IMR-90 (cell line): ENCODE results near the gene ALLC. TPM values are rescaled to one million over a fixed set of nuclear protein-coding genes. Genes with fewer than 3 reads are reported as not detected.

Source experiments
- ATAC-seq: fragments of 200-7000 bp; cut with Tn5 transposase; 2 replicates; pipeline ENCODE4 v1.9.1; 2020; ENCODE audit warnings: low read depth, mild to moderate bottlenecking, moderate library complexity
- BruUV-seq: library from RNA; stranded (reverse); fragments of 400-500 nt; replicated peaks from 2 replicates; lab custom pipeline; 2021; lab: Mats Ljungman, UMichigan
- CTCF ChIA-PET: fragments of 300-600 bp; formaldehyde crosslinking; extraction: SDS; loops from one replicate; lab custom pipeline; 2021; ENCODE audit warnings: antibody characterized with exemption; lab: Yijun Ruan, JAX
- POLR2A ChIA-PET: fragments of 300-600 bp; sonication (Branson Sonifier 250); formaldehyde crosslinking; loops from one replicate; lab custom pipeline; 2022; ENCODE audit warnings: antibody characterized with exemption; ENCODE audit not compliant: unreplicated experiment; lab: Charles Lee
- DNase-seq: peaks from one replicate; pipeline ENCODE4 v3.0.0; 2013
- H2AFZ ChIP-seq: replicated peaks from 2 replicates; pipeline ENCODE3; 2013; ENCODE audit warnings: low read length, mild to moderate bottlenecking; ENCODE audit not compliant: poor library complexity
- H2AK5ac ChIP-seq: 2 replicates; pipeline ENCODE4 v1.6.1; 2013; ENCODE audit warnings: low read depth, low read length, inconsistent platforms
- H2AK9ac ChIP-seq: replicated peaks from 2 replicates; pipeline ENCODE3; 2013; ENCODE audit warnings: mild to moderate bottlenecking, low read depth, low read length, moderate library complexity; ENCODE audit not compliant: poor library complexity
- H2BK120ac ChIP-seq: 2 replicates; pipeline ENCODE4 v1.6.1; 2013; ENCODE audit warnings: low read depth, low read length, inconsistent platforms
- H2BK15ac ChIP-seq: 3 replicates; pipeline ENCODE4 v1.6.1; 2013; ENCODE audit warnings: low read depth, low read length, inconsistent platforms
- H2BK20ac ChIP-seq: 2 replicates; pipeline ENCODE4 v1.6.1; 2013; ENCODE audit warnings: low read depth, mild to moderate bottlenecking, inconsistent platforms, low read length, moderate library complexity
- H2BK5ac ChIP-seq: 2 replicates; pipeline ENCODE4 v1.6.1; 2013; ENCODE audit warnings: mild to moderate bottlenecking, low read depth, low read length, inconsistent platforms; ENCODE audit not compliant: poor library complexity, severe bottlenecking
- H3K14ac ChIP-seq: replicated peaks from 2 replicates; pipeline ENCODE4 v1.6.1; 2013; ENCODE audit warnings: low read depth, low read length, inconsistent platforms
- H3K18ac ChIP-seq: 2 replicates; pipeline ENCODE4 v1.6.1; 2013; ENCODE audit warnings: low read depth, low read length, control low read depth
- H3K23ac ChIP-seq: 2 replicates; pipeline ENCODE4 v1.6.1; 2013; ENCODE audit warnings: low read depth, low read length, inconsistent platforms
- H3K27ac ChIP-seq: 2 replicates; pipeline ENCODE4 v1.5.1; 2013; ENCODE audit warnings: mild to moderate bottlenecking, control low read depth, low read length; ENCODE audit not compliant: insufficient read depth
- H3K27me3 ChIP-seq: 2 replicates; pipeline ENCODE4 v1.6.1; 2013; ENCODE audit warnings: low read length; ENCODE audit not compliant: control insufficient read depth, insufficient read depth
- H3K36me3 ChIP-seq: 2 replicates; pipeline ENCODE4 v1.6.1; 2013; ENCODE audit warnings: low read length, mixed read lengths; ENCODE audit not compliant: control insufficient read depth, insufficient read depth
- H3K4ac ChIP-seq: 2 replicates; pipeline ENCODE4 v1.6.1; 2013; ENCODE audit warnings: low read depth, low read length, inconsistent platforms
- H3K4me1 ChIP-seq: 2 replicates; pipeline ENCODE4 v1.6.1; 2013; ENCODE audit warnings: low read length, mixed read lengths; ENCODE audit not compliant: control insufficient read depth, insufficient read depth
- H3K4me2 ChIP-seq: 2 replicates; pipeline ENCODE4 v1.6.1; 2013; ENCODE audit warnings: low read depth, mild to moderate bottlenecking, control low read depth, low read length, moderate library complexity
- H3K4me3 ChIP-seq: 2 replicates; pipeline ENCODE4 v1.5.1; 2013; ENCODE audit warnings: low read depth, mild to moderate bottlenecking, control low read depth, low read length, moderate library complexity; ENCODE audit not compliant: insufficient read depth
- H3K56ac ChIP-seq: 2 replicates; pipeline ENCODE4 v1.6.1; 2013; ENCODE audit warnings: low read length, inconsistent platforms; ENCODE audit not compliant: insufficient read depth; ENCODE audit errors: extremely low read depth
- H3K79me1 ChIP-seq, 2 experiments: 2 replicates each; pipeline ENCODE4 v1.6.1; 2013; ENCODE audit warnings: low read length in 2 of 2, inconsistent platforms in 1 of 2, low read depth in 1 of 2
- H3K9ac ChIP-seq: 2 replicates; pipeline ENCODE4 v1.6.1; 2013; ENCODE audit warnings: low read depth, low read length, control low read depth
- H3K9me1 ChIP-seq: 2 replicates; pipeline ENCODE4 v1.6.1; 2013; ENCODE audit warnings: low read length, inconsistent platforms; ENCODE audit not compliant: insufficient read depth
- H3K9me3 ChIP-seq: 2 replicates; pipeline ENCODE4 v1.6.1; 2013; ENCODE audit warnings: low read length; ENCODE audit not compliant: control insufficient read depth, insufficient read depth
- H4K20me1 ChIP-seq: 2 replicates; pipeline ENCODE4 v1.6.1; 2013; ENCODE audit warnings: low read length, inconsistent platforms; ENCODE audit not compliant: insufficient read depth
- H4K5ac ChIP-seq: 2 replicates; pipeline ENCODE4 v1.6.1; 2013; ENCODE audit warnings: mild to moderate bottlenecking, low read depth, low read length, control low read depth
- H4K8ac ChIP-seq, 2 experiments: 2 replicates each; pipeline ENCODE4 v1.6.1; 2013; ENCODE audit warnings: low read depth in 2 of 2, low read length in 2 of 2, control low read depth in 1 of 2, inconsistent platforms in 1 of 2
- H4K91ac ChIP-seq: 2 replicates; pipeline ENCODE4 v1.6.1; 2013; ENCODE audit warnings: low read depth, low read length, inconsistent platforms; ENCODE audit not compliant: insufficient read depth
- BHLHE40 ChIP-seq: fragments of 150-350 bp; IDR thresholded peaks from 2 replicates; pipeline ENCODE4 v1.6.1; 2016; ENCODE audit warnings: mild to moderate bottlenecking, low read depth, low read length
- CEBPB ChIP-seq: IDR thresholded peaks from 2 replicates; pipeline ENCODE4 v1.6.1; 2012; ENCODE audit warnings: low read depth, low read length, improper control_type of control experiment
- CHD1 ChIP-seq: IDR thresholded peaks from 2 replicates; pipeline ENCODE4 v1.6.1; 2012; ENCODE audit warnings: low read depth, low read length, improper control_type of control experiment
- MAFK ChIP-seq: IDR thresholded peaks from 2 replicates; pipeline ENCODE4 v1.6.1; 2012; ENCODE audit warnings: low read depth, low read length, improper control_type of control experiment
- MAZ ChIP-seq: IDR thresholded peaks from 2 replicates; pipeline ENCODE4 v1.6.1; 2012; ENCODE audit warnings: low read depth, mild to moderate bottlenecking, low read length, improper control_type of control experiment, moderate library complexity, borderline replicate concordance
- NFE2L2 ChIP-seq: fragments of 150-350 bp; IDR thresholded peaks from 2 replicates; pipeline ENCODE4 v1.6.1; 2016; ENCODE audit warnings: low read depth, mild to moderate bottlenecking, low read length
- POLR2A ChIP-seq: IDR thresholded peaks from 2 replicates; pipeline ENCODE4 v1.6.1; 2012; ENCODE audit warnings: mild to moderate bottlenecking, low read depth, low read length
- RAD21 ChIP-seq: IDR thresholded peaks from 2 replicates; pipeline ENCODE4 v1.6.1; 2012; ENCODE audit warnings: low read length, improper control_type of control experiment
- RCOR1 ChIP-seq: IDR thresholded peaks from 2 replicates; pipeline ENCODE4 v1.6.1; 2012; ENCODE audit warnings: mild to moderate bottlenecking, low read length, improper control_type of control experiment; ENCODE audit not compliant: insufficient replicate concordance
- RFX5 ChIP-seq: IDR thresholded peaks from 2 replicates; pipeline ENCODE4 v1.8.0; 2012; ENCODE audit warnings: low read depth, mild to moderate bottlenecking, low read length, moderate library complexity
- WGBS, 2 experiments: methylation state at CpG; one replicate each; pipeline versions ENCODE4 v1.1.5 to v1.1.7; 2013; ENCODE audit warnings: missing lambda C conversion rate in 2 of 2; ENCODE audit not compliant: insufficient read length in 1 of 2; ENCODE audit errors: extremely low coverage in 2 of 2; 5-methylcytosine and 5-hydroxymethylcytosine counted together
- dilution Hi-C: fragments of 300-500 bp; cut with HindIII; formaldehyde crosslinking; loops from one replicate; pipeline ENCODE4 v1.14.3; 2018; ENCODE audit warnings: low sequenced_read_pairs; ENCODE audit not compliant: unreplicated experiment
- in situ Hi-C: fragments of 300-500 bp; cut with MboI; formaldehyde crosslinking; loops from 3 replicates; pipeline ENCODE4 v1.14.3; 2019; ENCODE audit warnings: low sequenced_read_pairs, inconsistent platforms, mixed read lengths
- intact Hi-C: fragments of 100-400 bp; cut with micrococcal nuclease; formaldehyde crosslinking; loops from 2 replicates; pipeline ENCODE4 v1.10.0; 2022
- polyA plus RNA-seq, 3 experiments: library from polyadenylated mRNA; depleted of rRNA; stranded (reverse); fragments of >200 nt; gene quantifications; 2 replicates each; pipeline ENCODE4 v1.2.3, GENCODE V29; 2012; ENCODE audit warnings: low replicate concordance in 1 of 3
- total RNA-seq: library from RNA; depleted of rRNA; stranded (reverse); fragments of >200 nt; gene quantifications from 2 replicates; pipeline ENCODE4 v1.2.3, GENCODE V29; 2012

Gene ALLC
- total and polyA plus RNA-seq, 2 of the 4 experiments (the other 2 are of a cell fraction) = not detected

DNA sequence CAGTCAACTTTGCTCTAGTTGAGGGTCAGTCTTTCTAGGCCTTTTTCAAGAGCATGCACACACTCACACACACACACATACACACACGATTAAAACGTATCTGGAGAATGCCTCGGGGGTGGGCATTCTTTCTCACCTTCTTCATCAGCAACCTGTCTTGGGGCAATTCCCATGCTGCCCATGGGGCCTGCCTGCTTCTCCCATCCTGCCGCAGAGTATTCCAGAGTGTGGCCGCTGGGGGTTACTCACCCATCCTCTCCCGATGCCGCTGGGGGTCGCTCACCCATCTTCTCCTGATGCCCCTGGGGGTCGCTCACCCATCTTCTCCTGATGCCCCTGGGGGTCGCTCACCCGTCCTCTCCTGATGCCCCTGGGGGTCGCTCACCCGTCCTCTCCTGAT lies 10.8 kb upstream of the ALLC start:
- ATAC-seq (no peak), DNase-seq (no peak)
- dilution Hi-C loops (no loop called here), intact Hi-C loops (no loop called here), in situ Hi-C loops (loop anchor here (10.0 kb wide), 1 partner anchor 222 kb away; no protein-coding TSS in a partner anchor)
- no peak overlapping the region for H2BK5ac ChIP-seq
- no peak overlapping the region for H3K9ac ChIP-seq
- no peaks in the 10 kb centered on the region for H3K79me1 ChIP-seq
- H2BK15ac ChIP-seq = no peak overlapping the region
- H3K27me3 ChIP-seq = no peaks in the 10 kb centered on the region; the same call in 1 of the 2 replicates
- H3K14ac ChIP-seq = no peak overlapping the region
- no peak overlapping the region for H2AK5ac ChIP-seq
- H3K27ac ChIP-seq = no peak overlapping the region
- H2AFZ ChIP-seq = no peak overlapping the region
- H3K4ac ChIP-seq = no peak overlapping the region
- no peaks in the 10 kb centered on the region for H4K20me1 ChIP-seq
- ChIA-PET CTCF (no interaction called here), POLR2A (no interaction called here)
- H4K91ac ChIP-seq = no peak overlapping the region
- no peaks in the 10 kb centered on the region for H3K9me1 ChIP-seq
- TF ChIP-seq BHLHE40 (no peak), NFE2L2 (no peak), RAD21 (no peak), RFX5 (no peak), POLR2A (no peak), RCOR1 (no peak), CHD1 (no peak), MAFK (no peak), MAZ (no peak), CEBPB (no peak)
- no peak overlapping the region for H2AK9ac ChIP-seq
- no peaks in the 10 kb centered on the region for H3K36me3 ChIP-seq
- H3K4me1 ChIP-seq = peaks cover 4% of the 10 kb centered on the region; the same call in 1 of the 2 replicates
- H3K4me3 ChIP-seq = no peak overlapping the region
- H2BK120ac ChIP-seq = no peak overlapping the region
- H3K4me2 ChIP-seq = no peak overlapping the region
- H3K23ac ChIP-seq = no peak overlapping the region
- H3K56ac ChIP-seq = no peak overlapping the region
- no peak overlapping the region for H4K8ac ChIP-seq
- WGBS, 2 experiments = 94% methylated on average over 6 of the region's 13 CpGs; no CpG with 5 or more reads in 1 of the 2 experiments
- no peak overlapping the region for H2BK20ac ChIP-seq
- no TSS peak for BruUV-seq
- H4K5ac ChIP-seq = no peak overlapping the region
- no peak overlapping the region for H3K18ac ChIP-seq
- H3K9me3 ChIP-seq = no peaks in the 10 kb centered on the region
